SU-DHL-6 (cell line): ENCODE data around the gene MYCT1.

ENCODE experiments used
- H2AFZ ChIP-seq: fragments of 200-600 bp; sonication (generic); 2 replicates; pipeline ENCODE4 v1.6.1; 2014; ENCODE audit warnings: low read depth, mild to moderate bottlenecking, moderate library complexity, mixed read lengths, antibody characterized with exemption, low read length; ENCODE audit not compliant: severe bottlenecking
- H3F3A ChIP-seq: fragments of 200-600 bp; shearing (Covaris generic); 2 replicates; pipeline ENCODE4 v1.6.0; 2016; ENCODE audit warnings: antibody characterized with exemption, mild to moderate bottlenecking; ENCODE audit not compliant: insufficient read depth
- H3K27ac ChIP-seq: fragments of 200-600 bp; sonication (generic); 2 replicates; pipeline ENCODE4 v1.5.1; 2016; ENCODE audit warnings: low read depth, mild to moderate bottlenecking, low read length, moderate library complexity, mixed read lengths
- H3K27me3 ChIP-seq: fragments of 200-600 bp; sonication (generic), shearing (Covaris generic); 2 replicates; pipeline ENCODE4 v1.6.0; 2014; ENCODE audit warnings: mild to moderate bottlenecking, low read length
- H3K36me3 ChIP-seq: fragments of 200-600 bp; sonication (generic); 2 replicates; pipeline ENCODE4 v1.6.1; 2014; ENCODE audit warnings: mild to moderate bottlenecking, low read length, mixed read lengths
- H3K4me2 ChIP-seq: fragments of 300-600, 200-600 bp; shearing (Covaris generic), sonication (generic); 2 replicates; pipeline ENCODE4 v1.6.0; 2014; ENCODE audit warnings: low read length, low read depth, mild to moderate bottlenecking; ENCODE audit not compliant: poor library complexity, severe bottlenecking
- H3K4me3 ChIP-seq: fragments of 200-600 bp; sonication (generic); 2 replicates; pipeline ENCODE4 v1.5.1; 2014; ENCODE audit warnings: antibody characterized with exemption, low read length, mild to moderate bottlenecking, mixed read lengths; ENCODE audit not compliant: insufficient read depth, poor library complexity, severe bottlenecking
- H3K79me2 ChIP-seq: fragments of 200-600 bp; sonication (generic); 2 replicates; pipeline ENCODE4 v1.6.1; 2014; ENCODE audit warnings: mild to moderate bottlenecking, low read length, moderate library complexity; ENCODE audit not compliant: insufficient read depth
- H3K9ac ChIP-seq: fragments of 200-600 bp; sonication (generic); 2 replicates; pipeline ENCODE4 v1.7.0; 2014; ENCODE audit warnings: mild to moderate bottlenecking, low read length
- H3K9me2 ChIP-seq: fragments of 200-600 bp; sonication (generic); replicated peaks from 2 replicates; pipeline ENCODE4 v1.6.1; 2014; ENCODE audit warnings: low read length; ENCODE audit not compliant: insufficient read depth
- H3K9me3 ChIP-seq: fragments of 200-600 bp; sonication (generic); 2 replicates; pipeline ENCODE4 v1.6.1; 2014; ENCODE audit warnings: low read length, mixed read lengths; ENCODE audit not compliant: insufficient read depth
- H4K20me1 ChIP-seq: fragments of 200-600 bp; sonication (generic); 2 replicates; pipeline ENCODE4 v1.6.1; 2014; ENCODE audit warnings: low read depth, mild to moderate bottlenecking, antibody characterized with exemption, low read length, moderate library complexity, mixed read lengths
- CTCF ChIP-seq: fragments of 200-600 bp; sonication (generic); IDR thresholded peaks from one replicate; pipeline ENCODE4 v1.5.1; 2017; ENCODE audit warnings: antibody characterized with exemption, mild to moderate bottlenecking, low read length, moderate library complexity; ENCODE audit not compliant: insufficient read depth, poor library complexity, severe bottlenecking
- EZH2phosphoT487 ChIP-seq: fragments of 200-600 bp; sonication (generic), shearing (Covaris generic); conservative IDR thresholded peaks from 2 replicates; pipeline ENCODE4 v1.6.1; 2018; ENCODE audit warnings: mild to moderate bottlenecking, antibody characterized with exemption, low read length, moderate library complexity, mixed read lengths

The MYCT1 gene

GRCh38 chr6:152746172-152746553 is 48.5 kb downstream of the MYCT1 start:
- TF ChIP-seq EZH2phosphoT487 (no peak), CTCF (no peak)
- H3K79me2 ChIP-seq, result no peaks in the 10 kb centered on the region
- H3K9me3 ChIP-seq, result no peaks in the 10 kb centered on the region
- H3F3A ChIP-seq, result no peaks in the 10 kb centered on the region
- H3K27me3 ChIP-seq, result no peaks in the 10 kb centered on the region
- H3K4me3 ChIP-seq, result no peak overlapping the region
- H3K27ac ChIP-seq, result no peak overlapping the region
- no peak overlapping the region for H3K4me2 ChIP-seq
- no peaks in the 10 kb centered on the region for H4K20me1 ChIP-seq
- no peak overlapping the region for H2AFZ ChIP-seq
- no peaks in the 10 kb centered on the region for H3K9me2 ChIP-seq
- H3K36me3 ChIP-seq, result no peaks in the 10 kb centered on the region
- no peak overlapping the region for H3K9ac ChIP-seq

- H2AFZ ChIP-seq, result no peak overlapping the region
- H3K9me2 ChIP-seq, result no peaks in the 10 kb centered on the region
- no peaks in the 10 kb centered on the region for H4K20me1 ChIP-seq
- no peak overlapping the region for H3K27ac ChIP-seq
- H3K9ac ChIP-seq, result no peak overlapping the region
- H3K9me3 ChIP-seq, result no peaks in the 10 kb centered on the region
- H3F3A ChIP-seq, result no peaks in the 10 kb centered on the region
- H3K27me3 ChIP-seq, result no peaks in the 10 kb centered on the region
- TF ChIP-seq EZH2phosphoT487 (no peak), CTCF (no peak)
- H3K36me3 ChIP-seq, result no peaks in the 10 kb centered on the region
- H3K79me2 ChIP-seq, result no peaks in the 10 kb centered on the region
- H3K4me3 ChIP-seq, result no peak overlapping the region
- no peak overlapping the region for H3K4me2 ChIP-seq
These were observed 51.1 kb downstream of the MYCT1 start for GRCh38 chr6:152748843-152749242.

GRCh38 chr6:152749336-152749735 is 51.6 kb downstream of the MYCT1 start:
- TF ChIP-seq EZH2phosphoT487 (no peak), CTCF (no peak)
- no peak overlapping the region for H3K4me3 ChIP-seq
- H3K9me3 ChIP-seq, result no peaks in the 10 kb centered on the region

GRCh38 chr6:152750694-152751093 is 53.0 kb downstream of the MYCT1 start, which contains the start of gene VIP:
TSS of gene VIP (plus strand) at chr6:152750797. CDS start at chr6:152752178, 1,381 bp downstream.
- Histone ChIP-seq H3K36me3 (no peaks in the 10 kb centered on the region), H3K9me3 (no peaks in the 10 kb centered on the region), H3K27ac (no peak within 1 kb of the TSS), H3K9ac (no peak within 1 kb of the TSS), H3K4me2 (no peak within 1 kb of the TSS), H3F3A (no peaks in the 10 kb centered on the region), H4K20me1 (no peaks in the 10 kb centered on the region), H3K79me2 (no peaks in the 10 kb centered on the region), H3K4me3 (no peak within 1 kb of the TSS), H3K27me3 (no peaks in the 10 kb centered on the region), H3K9me2 (no peaks in the 10 kb centered on the region), H2AFZ (no peak within 1 kb of the TSS)
- TF ChIP-seq CTCF (no peak), EZH2phosphoT487 (no peak)

More at GRCh38 chr6:152749336-152749735, 51.6 kb downstream of the MYCT1 start:
- no peaks in the 10 kb centered on the region for H3F3A ChIP-seq
- no peaks in the 10 kb centered on the region for H3K27me3 ChIP-seq
- no peak overlapping the region for H2AFZ ChIP-seq
- no peak overlapping the region for H3K4me2 ChIP-seq
- H3K36me3 ChIP-seq, result no peaks in the 10 kb centered on the region
- H3K27ac ChIP-seq, result no peak overlapping the region
- H3K9ac ChIP-seq, result no peak overlapping the region
- no peaks in the 10 kb centered on the region for H3K79me2 ChIP-seq
- no peaks in the 10 kb centered on the region for H3K9me2 ChIP-seq
- no peaks in the 10 kb centered on the region for H4K20me1 ChIP-seq
